DOHH2 (cell line): ENCODE data around the gene ATXN2.

Experiments used
- H3F3A ChIP-seq: fragments of 200-600 bp; sonication (generic), shearing (Covaris generic); 2 replicates; pipeline ENCODE4 v1.6.0; 2016; ENCODE audit warnings: antibody characterized with exemption, mild to moderate bottlenecking; ENCODE audit not compliant: control insufficient read depth, insufficient read depth
- H3K27ac ChIP-seq: fragments of 200-600 bp; sonication (generic); 2 replicates; pipeline ENCODE4 v1.5.1; 2014; ENCODE audit warnings: low read depth, mild to moderate bottlenecking, low read length, moderate library complexity
- H3K27me3 ChIP-seq: fragments of 200-600 bp; sonication (generic); 2 replicates; pipeline ENCODE4 v1.6.1; 2014; ENCODE audit warnings: mild to moderate bottlenecking, low read length, mixed read lengths; ENCODE audit not compliant: control insufficient read depth
- H3K36me3 ChIP-seq: fragments of 200-600 bp; sonication (generic); 2 replicates; pipeline ENCODE4 v1.6.1; 2014; ENCODE audit warnings: mild to moderate bottlenecking, low read length, moderate library complexity, mixed read lengths; ENCODE audit not compliant: control insufficient read depth
- H3K4me1 ChIP-seq: fragments of 200-600 bp; sonication (generic); 2 replicates; pipeline ENCODE4 v1.6.1; 2014; ENCODE audit warnings: mild to moderate bottlenecking, low read length, mixed read lengths; ENCODE audit not compliant: control insufficient read depth
- H3K4me2 ChIP-seq: fragments of 200-600 bp; sonication (generic); 2 replicates; pipeline ENCODE4 v1.6.0; 2014; ENCODE audit warnings: mild to moderate bottlenecking, low read length, moderate library complexity
- H3K4me3 ChIP-seq: fragments of 200-600 bp; sonication (generic); 2 replicates; pipeline ENCODE4 v1.5.1; 2014; ENCODE audit warnings: mild to moderate bottlenecking, low read length, mixed read lengths
- H3K79me2 ChIP-seq: fragments of 200-600 bp; sonication (generic); 2 replicates; pipeline ENCODE4 v1.6.1; 2014; ENCODE audit warnings: mild to moderate bottlenecking, low read length, mixed read lengths; ENCODE audit not compliant: control insufficient read depth
- H3K9me2 ChIP-seq: fragments of 200-600 bp; sonication (generic); replicated peaks from 2 replicates; pipeline ENCODE4 v1.6.1; 2014; ENCODE audit warnings: mild to moderate bottlenecking, low read length, mixed read lengths; ENCODE audit not compliant: control insufficient read depth
- H3K9me3 ChIP-seq: fragments of 200-600 bp; sonication (generic); 2 replicates; pipeline ENCODE4 v1.6.1; 2014; ENCODE audit warnings: antibody characterized with exemption, low read length, mixed read lengths; ENCODE audit not compliant: control insufficient read depth, insufficient read depth
- H4K20me1 ChIP-seq: fragments of 200-600 bp; sonication (generic); 2 replicates; pipeline ENCODE4 v1.6.0; 2014; ENCODE audit warnings: low read depth, mild to moderate bottlenecking, antibody characterized with exemption, low read length, moderate library complexity; ENCODE audit not compliant: control insufficient read depth, insufficient read depth
- CTCF ChIP-seq: fragments of 200-600 bp; sonication (generic); IDR thresholded peaks from one replicate; pipeline ENCODE4 v1.5.1; 2014; ENCODE audit warnings: antibody characterized with exemption, mild to moderate bottlenecking, low read depth, low read length; ENCODE audit not compliant: poor library complexity, severe bottlenecking
- EZH2phosphoT487 ChIP-seq: fragments of 200-600 bp; sonication (generic); IDR thresholded peaks from 2 replicates; pipeline ENCODE4 v1.6.1; 2017; ENCODE audit warnings: borderline replicate concordance, mild to moderate bottlenecking, antibody characterized with exemption, low read length, moderate library complexity, mixed read lengths

Gene ATXN2

GRCh38 chr12:111418594-111418880 is 180.6 kb downstream of the ATXN2 start:
- peaks cover 17% of the 10 kb centered on the region for H3K36me3 ChIP-seq
- no peak overlapping the region for H3K4me2 ChIP-seq
- H3K79me2 ChIP-seq = peaks cover 36% of the 10 kb centered on the region
- no peaks in the 10 kb centered on the region for H3K4me1 ChIP-seq
- no peak overlapping the region for H3K27ac ChIP-seq
- no peak for TF ChIP-seq CTCF
- no peak for TF ChIP-seq EZH2phosphoT487
- no peaks in the 10 kb centered on the region for H3K9me2 ChIP-seq
- no peaks in the 10 kb centered on the region for H3K9me3 ChIP-seq
- no peaks in the 10 kb centered on the region for H3K27me3 ChIP-seq
- peaks cover 10% of the 10 kb centered on the region; the same call in 1 of the 2 replicates for H4K20me1 ChIP-seq
- H3K4me3 ChIP-seq = no peak overlapping the region
- no peaks in the 10 kb centered on the region for H3F3A ChIP-seq

GRCh38 chr12:111417784-111418593 is 181.1 kb downstream of the ATXN2 start:
- Histone ChIP-seq H3K27ac (no peak overlapping the region), H3K79me2 (peaks cover 42% of the 10 kb centered on the region), H3K36me3 (peaks cover 17% of the 10 kb centered on the region), H3K4me1 (no peaks in the 10 kb centered on the region), H3K27me3 (no peaks in the 10 kb centered on the region), H3K9me2 (no peaks in the 10 kb centered on the region), H4K20me1 (peaks cover 14% of the 10 kb centered on the region; the same call in 1 of the 2 replicates), H3K4me3 (no peak overlapping the region), H3K4me2 (no peak overlapping the region), H3K9me3 (no peaks in the 10 kb centered on the region), H3F3A (no peaks in the 10 kb centered on the region)
- TF ChIP-seq EZH2phosphoT487 (no peak), CTCF (no peak)

- peaks cover 49% of the 10 kb centered on the region for H3K79me2 ChIP-seq
- peaks cover 1% of the 10 kb centered on the region for H3K4me1 ChIP-seq
- no peaks in the 10 kb centered on the region for H3K27me3 ChIP-seq
- peaks cover 19% of the 10 kb centered on the region for H3K36me3 ChIP-seq
- H4K20me1 ChIP-seq = peaks cover 14% of the 10 kb centered on the region; the same call in 1 of the 2 replicates
- no peak overlapping the region for H3K4me3 ChIP-seq
- no peak overlapping the region for H3K4me2 ChIP-seq
- no peak for TF ChIP-seq EZH2phosphoT487
- no peak for TF ChIP-seq CTCF
- H3K9me2 ChIP-seq = no peaks in the 10 kb centered on the region
- no peak overlapping the region for H3K27ac ChIP-seq
- H3K9me3 ChIP-seq = no peaks in the 10 kb centered on the region
- H3F3A ChIP-seq = no peaks in the 10 kb centered on the region
Observed at GRCh38 chr12:111417290-111417689, 181.8 kb downstream of the ATXN2 start.
